Measurements from ENCODE around the gene METTL6.
"Not testable (repeated sequence)": the region's sequence is repeated elsewhere in the genome, so short reads cannot be mapped to it uniquely, and the experiment has no call there.

Gene METTL6

GRCh38 chr3:15401936-15402335 is 25.4 kb downstream of the METTL6 start:
- DNase-seq: no peak

GRCh38 chr3:15399970-15400369 is 27.4 kb downstream of the METTL6 start:
- DNase-seq: peak; percentile 36

GRCh38 chr3:15398731-15399133 is 28.6 kb downstream of the METTL6 start:
- DNase-seq: peak; percentile 60

- not testable (repeated sequence) for DNase-seq
These were observed 34.1 kb downstream of the METTL6 start for GRCh38 chr3:15393252-15393651.

DNA sequence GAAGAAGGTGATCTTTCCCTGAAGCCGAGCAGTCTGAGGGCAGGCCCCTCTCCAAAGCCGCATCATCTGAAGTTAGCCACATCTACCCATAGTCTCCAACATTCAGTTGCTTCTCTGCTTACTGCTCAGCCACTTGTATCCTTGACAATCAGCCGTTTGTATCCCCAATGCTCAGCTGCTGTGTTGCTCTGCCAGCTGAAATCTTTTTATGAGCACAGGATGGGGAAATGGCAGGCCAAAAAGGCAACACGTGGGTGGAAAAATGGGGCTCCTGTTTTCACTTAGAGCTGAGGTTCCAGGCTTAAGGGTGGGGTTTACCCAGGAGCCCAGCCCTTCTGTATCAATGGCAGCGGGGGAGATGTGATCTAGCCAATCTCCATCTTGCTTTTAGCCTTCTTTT is 36.3 kb downstream of the METTL6 start:
- no peak for DNase-seq

DNA sequence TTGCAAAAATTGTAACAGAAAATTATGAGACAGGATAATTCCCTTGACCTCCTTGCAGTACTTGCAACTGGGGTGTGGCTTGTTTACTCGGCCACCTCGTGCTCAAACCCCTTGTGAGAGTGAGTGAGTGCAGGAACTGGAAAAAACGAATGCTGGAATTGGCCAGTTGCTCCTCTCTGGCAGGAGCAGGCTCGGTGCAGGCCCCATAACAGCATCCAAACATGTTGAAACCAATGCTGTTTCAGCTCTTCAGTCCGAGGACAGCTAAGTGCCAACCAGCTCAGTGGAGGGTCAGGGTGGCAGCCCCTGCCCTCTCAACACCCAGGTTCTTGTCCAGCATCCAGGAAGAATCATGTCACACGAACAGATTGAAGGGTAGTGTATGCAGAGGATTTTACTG is 36.9 kb downstream of the METTL6 start:
- DNase-seq: no peak

DNA sequence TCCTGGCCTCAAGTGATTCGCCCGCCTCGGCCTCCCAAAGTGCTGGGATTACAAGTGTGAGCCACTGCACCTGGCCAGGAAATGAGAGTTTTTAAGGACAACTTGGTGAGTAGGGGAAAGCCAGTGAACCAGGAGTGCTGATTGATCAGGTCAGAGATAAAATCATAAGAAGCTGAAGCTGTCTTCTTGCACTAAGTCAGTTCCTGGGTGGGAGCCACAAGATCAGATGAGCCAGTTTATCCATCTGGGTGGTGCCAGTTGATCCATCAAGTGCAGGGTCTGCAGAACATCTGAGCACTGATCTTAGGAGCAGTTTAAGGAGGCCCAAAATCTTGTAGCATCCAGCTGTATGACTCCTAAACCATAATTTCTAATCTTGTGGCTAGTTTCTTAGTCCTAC is 39.0 kb downstream of the METTL6 start:
- DNase-seq: not testable (repeated sequence)

GRCh38 chr3:15387735-15388134 is 39.6 kb downstream of the METTL6 start:
- DNase-seq: no peak

DNA sequence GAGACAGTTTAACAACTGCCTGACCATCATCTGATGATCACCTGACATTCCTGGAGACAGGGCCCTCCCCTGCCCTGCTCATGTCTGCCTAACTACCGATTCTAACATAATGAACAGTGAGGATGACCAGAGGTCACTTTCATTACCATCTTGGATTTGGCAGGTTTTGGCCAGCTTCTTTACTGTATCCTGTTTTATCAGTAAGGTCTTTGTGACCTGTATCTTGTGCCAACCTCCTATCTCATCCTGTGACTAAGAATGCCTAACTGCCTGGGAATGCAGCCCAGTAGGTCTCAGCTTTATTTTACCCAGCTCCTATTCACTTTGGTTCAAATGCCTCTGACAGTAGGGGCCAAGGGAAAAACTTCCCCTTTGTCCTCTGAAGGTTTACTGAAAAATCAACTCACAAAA is 40.2 kb downstream of the METTL6 start:
- DNase-seq: no peak

GRCh38 chr3:15386654-15386955 is 40.7 kb downstream of the METTL6 start:
- not testable (repeated sequence) for DNase-seq

- DNase-seq: no peak
These were observed 41.3 kb downstream of the METTL6 start for GRCh38 chr3:15385901-15386653.

DNA sequence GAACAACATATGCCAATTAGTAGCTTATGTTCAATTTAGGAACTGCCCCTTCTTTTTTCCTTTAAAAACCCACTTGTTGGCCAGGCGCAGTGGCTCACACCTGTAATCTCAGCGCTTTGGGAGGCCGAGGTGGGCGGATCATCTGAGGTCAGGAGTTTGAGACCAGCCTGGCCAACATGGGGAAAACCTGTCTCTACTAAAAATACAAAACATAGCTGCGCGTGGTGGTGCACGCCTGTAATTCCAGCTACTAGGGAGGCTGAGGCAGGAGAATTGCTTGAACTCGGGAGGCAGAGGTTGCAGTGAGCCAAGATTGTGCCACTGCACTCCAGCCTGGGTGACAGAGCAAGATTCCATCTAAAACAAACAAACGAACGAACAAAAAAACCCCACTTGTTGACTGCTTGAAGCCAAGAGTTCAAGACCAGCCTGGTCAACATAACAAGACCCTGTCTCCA is 42.1 kb downstream of the METTL6 start:
- not testable (repeated sequence) for DNase-seq

DNA sequence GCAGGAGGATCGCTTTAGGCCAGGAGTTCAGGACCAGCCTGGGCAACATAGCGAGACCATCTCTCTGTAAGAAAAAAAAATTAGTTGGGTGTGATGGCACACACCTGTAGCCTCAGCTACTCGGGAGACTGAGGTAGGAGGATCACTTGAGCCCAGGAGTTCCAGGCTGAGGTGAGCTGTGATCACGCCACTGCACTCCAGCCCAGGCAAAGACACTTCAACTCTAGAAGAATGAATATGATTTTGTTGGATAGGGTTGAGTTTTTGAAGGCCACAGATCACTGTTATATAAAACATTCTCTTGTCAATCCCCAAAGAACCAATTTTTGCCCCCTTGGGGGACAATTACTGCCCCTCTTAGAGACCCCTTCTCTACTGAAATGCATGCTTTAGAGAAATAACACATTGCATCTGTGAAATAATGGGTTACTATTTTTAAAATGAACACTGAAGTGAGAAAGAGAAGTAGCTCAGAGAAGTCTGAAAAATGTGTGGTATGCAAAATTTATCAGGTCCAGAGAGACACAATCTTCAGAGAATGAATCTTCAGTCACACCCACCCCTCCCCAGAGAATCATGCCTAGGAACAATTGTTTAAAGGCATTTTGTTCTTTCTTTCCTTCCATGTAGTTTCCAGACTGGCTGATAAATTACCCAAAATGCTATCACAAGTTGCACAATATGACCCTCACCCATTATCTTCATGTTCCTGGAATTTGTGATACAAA is 42.7 kb downstream of the METTL6 start:
- no peak for DNase-seq

DNA sequence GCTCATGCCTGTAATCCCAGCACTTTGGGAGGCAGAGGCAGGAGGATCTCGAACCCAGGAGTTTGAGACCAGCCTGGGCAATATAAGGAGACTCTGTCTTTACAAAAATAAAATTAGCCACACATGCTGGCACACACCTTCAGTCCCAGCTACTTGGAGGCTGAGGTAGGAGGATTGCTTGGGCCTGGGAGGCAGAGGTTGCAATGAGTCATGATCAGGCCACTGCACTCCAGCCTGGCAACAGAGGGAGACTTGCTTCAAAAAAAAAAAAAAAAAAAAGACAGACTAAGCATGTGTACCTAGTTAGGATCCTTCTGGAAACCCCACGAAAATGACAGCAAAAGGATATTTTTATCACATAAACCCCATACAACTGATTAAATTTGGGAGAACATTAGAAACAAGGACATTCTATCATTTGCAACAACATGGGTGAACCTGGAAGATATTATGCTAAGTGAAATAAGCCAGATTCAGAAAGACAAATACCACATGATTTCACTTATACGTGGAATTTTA is 44.9 kb downstream of the METTL6 start:
- no peak for DNase-seq

DNA sequence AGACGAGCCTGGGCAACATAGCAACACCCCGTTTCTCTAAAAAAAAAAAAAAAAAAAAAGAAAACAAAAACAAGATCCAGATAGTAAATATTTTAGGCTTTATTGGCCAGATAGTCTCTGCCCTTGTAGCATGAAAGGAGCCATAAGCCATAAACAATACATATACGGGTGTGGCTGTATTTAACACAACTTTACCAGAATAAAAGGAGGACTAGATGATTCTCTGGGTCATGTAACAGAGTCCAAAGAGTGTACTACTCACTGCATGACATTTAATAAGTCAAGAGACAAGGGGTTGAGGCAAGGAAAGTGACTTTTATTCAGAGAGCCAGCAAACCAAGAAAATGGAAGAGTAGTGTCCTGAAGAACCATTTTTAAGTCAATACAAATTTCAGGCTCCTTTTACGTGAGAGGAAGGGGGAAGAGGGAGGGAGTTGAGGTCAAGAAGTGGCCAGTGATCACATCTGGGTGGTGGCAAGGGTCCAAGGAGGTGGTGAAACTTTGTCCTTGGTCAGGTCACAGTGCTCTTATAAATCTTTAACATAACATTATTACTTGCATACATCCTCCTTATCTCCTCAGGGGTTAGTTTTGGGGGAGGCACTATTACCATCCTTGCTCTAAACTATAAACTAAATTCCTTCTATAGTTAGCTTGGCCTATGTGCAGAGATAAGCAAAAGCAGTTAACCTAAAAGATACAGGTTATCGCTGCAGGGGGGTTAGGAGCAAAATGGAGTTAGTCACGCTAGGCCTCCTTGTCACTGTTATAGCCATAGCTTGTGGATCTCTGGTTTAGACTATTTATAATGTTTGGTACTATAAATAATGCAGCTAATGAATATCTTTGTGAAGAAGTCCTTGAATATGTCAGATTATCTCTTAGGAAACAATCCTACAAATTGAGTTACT is 46.1 kb downstream of the METTL6 start:
- DNase-seq: no peak

- peak; percentile 97 for DNase-seq
These were observed 49.2 kb downstream of the METTL6 start for GRCh38 chr3:15377961-15378791.

DNA sequence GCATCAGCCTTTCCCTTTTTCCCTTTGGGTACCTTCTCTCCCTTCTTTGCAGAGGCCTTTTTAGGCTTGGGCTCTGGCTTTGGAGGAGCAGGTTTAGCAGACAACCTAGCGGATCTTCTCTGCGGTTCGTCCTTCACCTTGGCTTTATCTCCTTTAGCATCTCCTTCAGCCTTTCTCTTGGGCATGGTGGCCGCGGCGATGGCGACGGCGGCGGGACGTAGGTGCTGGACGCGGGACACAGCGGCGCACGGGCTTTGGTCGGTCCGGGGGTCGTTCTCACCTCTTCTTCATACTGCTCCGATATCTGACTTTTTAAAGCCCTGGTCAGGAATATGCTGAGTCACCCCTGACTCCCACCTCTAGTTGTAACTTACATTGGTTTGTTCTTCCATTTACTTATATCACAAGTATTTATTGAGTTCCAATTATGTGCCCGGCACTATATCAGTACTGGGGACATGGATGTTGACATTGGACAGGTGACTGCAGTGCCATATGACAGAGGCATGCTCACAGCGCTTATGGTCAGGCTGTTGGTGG is 51.8 kb downstream of the METTL6 start:
- no peak for DNase-seq

- no peak for DNase-seq
These were observed 54.4 kb downstream of the METTL6 start for GRCh38 chr3:15372918-15373317.

- DNase-seq: no peak
These were observed 58.7 kb downstream of the METTL6 start for GRCh38 chr3:15368561-15369135.

- no peak for DNase-seq
These were observed 60.3 kb downstream of the METTL6 start for GRCh38 chr3:15367059-15367458.

DNA sequence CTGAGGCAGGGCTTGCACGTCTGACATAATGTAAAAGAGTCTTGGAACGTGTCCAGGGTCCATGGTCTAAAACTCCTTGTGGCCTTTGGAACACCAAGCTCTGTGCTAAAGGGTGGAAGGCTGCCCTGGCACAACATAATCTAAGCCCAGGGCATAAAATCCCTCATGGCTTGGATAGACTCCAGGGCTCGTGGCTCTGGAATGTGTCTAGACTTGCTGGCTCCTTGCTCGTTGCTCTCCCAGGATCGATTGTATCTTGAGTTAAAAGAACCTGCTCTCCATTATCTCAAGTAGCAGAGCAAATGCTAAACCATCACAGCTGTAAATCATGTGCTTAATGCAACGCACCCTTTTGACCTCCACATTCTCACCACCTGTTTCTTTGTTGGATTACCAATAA is 63.3 kb downstream of the METTL6 start:
- not testable (repeated sequence) for DNase-seq
